Astrocyte of the spinal cord (primary cell): Measurements from ENCODE around the gene SLX4IP.

Source experiments
- DNase-seq: peaks from one replicate; pipeline ENCODE4 v3.0.0; 2011; ENCODE audit warnings: low read depth, low spot score
- H3K4me3 ChIP-seq: 2 replicates; pipeline ENCODE4 v1.5.1; 2011; ENCODE audit warnings: low read depth, mild to moderate bottlenecking, low read length, moderate library complexity
- in situ Hi-C: cut with HindIII; loops from 2 replicates; pipeline ENCODE4 v1.10.0; 2017; ENCODE audit warnings: low sequenced_read_pairs
- TF ChIP-seq, protein P1 (sequence below): IDR thresholded peaks from 2 replicates; pipeline ENCODE4 v1.5.1; 2012; ENCODE audit warnings: low read depth, mild to moderate bottlenecking, low read length, inconsistent platforms

The SLX4IP gene

DNA sequence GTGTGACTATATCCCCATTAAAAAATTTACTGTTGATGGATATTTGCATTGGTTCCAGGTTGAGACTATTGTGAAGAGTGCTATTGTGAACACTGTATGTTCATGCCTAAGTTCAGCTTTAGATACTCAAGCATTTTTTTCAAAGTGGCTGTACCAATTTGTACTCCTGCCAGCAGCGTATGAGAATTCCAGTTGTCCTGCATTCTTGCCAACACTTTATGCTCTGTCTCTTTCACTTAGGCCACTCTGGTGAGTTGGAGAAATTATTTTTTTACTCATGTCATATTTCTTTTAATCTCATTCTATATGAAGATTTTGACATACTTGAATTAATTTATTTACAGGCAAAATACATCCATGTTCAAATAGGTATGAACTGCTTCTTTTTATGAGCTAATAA, 162.5 kb downstream of the SLX4IP start:
- H3K4me3 ChIP-seq: no peak overlapping the region
- no peak for DNase-seq
- TF ChIP-seq, protein P1, sequence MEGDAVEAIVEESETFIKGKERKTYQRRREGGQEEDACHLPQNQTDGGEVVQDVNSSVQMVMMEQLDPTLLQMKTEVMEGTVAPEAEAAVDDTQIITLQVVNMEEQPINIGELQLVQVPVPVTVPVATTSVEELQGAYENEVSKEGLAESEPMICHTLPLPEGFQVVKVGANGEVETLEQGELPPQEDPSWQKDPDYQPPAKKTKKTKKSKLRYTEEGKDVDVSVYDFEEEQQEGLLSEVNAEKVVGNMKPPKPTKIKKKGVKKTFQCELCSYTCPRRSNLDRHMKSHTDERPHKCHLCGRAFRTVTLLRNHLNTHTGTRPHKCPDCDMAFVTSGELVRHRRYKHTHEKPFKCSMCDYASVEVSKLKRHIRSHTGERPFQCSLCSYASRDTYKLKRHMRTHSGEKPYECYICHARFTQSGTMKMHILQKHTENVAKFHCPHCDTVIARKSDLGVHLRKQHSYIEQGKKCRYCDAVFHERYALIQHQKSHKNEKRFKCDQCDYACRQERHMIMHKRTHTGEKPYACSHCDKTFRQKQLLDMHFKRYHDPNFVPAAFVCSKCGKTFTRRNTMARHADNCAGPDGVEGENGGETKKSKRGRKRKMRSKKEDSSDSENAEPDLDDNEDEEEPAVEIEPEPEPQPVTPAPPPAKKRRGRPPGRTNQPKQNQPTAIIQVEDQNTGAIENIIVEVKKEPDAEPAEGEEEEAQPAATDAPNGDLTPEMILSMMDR: no peak
- in situ Hi-C loops: no loop called here

DNA sequence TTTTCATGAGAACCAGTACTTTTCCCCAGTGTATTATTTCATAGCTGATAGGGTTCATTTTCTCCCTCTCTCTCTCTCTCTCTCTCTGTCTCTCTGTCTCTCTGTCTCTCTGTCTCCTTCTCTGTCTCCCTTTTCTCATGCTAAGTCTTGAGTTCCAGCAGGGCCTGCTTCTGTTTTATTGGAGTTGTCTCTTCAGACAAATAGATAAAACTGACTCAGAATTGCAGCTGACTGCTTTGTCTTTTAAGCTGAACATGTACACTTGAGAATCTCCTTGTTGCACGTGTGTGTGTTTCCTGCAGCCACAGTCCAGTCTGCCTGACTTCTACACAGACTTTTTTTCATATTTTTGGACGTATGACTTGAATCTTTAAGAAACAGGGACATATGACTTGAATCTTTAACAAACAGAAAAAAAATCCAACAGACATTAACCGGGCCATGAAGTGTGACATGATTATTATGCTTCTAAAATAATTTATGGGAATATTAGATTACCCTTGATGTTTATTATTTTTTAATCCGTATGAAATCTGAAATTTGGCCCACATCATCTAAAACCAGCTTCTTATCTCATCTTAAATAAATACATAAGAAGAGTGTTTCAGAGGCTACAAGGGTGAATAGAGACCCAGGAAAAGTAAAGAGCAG, 167.2 kb downstream of the SLX4IP start:
- DNase-seq: no peak
- in situ Hi-C loops: no loop called here
- no peak overlapping the region for H3K4me3 ChIP-seq
- TF ChIP-seq, protein P1: no peak

DNA sequence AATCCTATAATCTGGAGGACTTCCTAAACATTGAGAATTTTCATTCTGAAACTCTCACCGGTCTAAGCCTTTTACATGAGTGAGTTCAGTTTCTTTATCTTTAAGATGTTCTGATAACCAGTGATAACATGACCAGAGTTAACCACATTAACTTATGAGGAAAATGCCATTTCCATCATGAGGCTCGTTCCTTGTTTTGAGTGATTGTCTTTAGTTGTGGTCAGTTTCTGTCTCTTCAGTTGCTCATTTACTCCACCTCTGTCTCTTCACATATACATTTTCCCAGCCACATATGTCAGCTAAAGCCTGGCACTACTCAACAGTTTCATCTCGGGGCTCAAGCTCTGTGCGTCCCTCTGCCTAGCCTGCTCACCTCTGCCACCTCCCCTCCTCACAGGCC, 168.3 kb downstream of the SLX4IP start:
- DNase-seq: no peak
- H3K4me3 ChIP-seq: no peak overlapping the region
- TF ChIP-seq, protein P1: no peak
- in situ Hi-C loops: no loop called here

DNA sequence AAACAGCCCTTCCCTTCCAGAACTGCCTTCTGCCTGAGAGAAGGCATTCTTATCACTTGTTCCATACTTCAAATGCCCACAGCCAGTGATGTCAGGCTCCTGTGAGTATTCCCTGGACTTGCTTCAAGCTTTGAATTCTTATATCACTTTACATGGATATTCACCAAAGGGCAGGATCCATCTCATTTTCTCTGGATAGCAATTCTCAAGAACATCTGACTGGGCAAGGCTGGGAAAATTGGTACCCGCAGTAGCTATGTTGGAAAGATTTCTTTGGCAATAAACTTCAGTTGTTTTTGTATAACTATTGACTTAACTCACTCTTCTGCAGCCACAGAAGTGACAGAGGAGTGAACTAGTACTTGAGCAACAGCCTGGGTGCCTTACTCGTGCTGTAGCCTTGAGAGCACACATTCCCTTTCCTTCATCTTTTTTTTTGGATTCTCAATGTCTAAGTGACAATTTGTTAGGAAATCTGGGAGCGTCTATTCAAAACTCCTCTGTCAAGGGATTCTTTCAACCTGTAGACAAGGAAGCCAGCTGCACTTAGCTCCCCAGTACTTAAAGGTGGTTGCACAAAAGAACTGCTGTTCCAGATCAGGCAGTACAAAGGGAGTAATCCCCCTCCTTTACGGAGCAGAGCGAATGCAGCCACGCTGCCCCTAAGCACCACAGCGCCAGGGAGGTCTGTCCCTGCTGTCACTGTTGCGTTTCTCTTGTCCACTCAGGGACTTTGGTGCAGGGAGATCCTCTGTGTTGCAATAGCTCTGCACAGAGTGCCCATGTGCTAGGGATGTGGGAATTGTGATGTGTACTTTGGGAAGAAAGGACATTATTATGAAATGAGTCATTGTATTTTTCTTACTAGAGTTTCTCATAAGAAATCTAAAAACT, 169.1 kb downstream of the SLX4IP start:
- DNase-seq: peak; percentile 92

DNA sequence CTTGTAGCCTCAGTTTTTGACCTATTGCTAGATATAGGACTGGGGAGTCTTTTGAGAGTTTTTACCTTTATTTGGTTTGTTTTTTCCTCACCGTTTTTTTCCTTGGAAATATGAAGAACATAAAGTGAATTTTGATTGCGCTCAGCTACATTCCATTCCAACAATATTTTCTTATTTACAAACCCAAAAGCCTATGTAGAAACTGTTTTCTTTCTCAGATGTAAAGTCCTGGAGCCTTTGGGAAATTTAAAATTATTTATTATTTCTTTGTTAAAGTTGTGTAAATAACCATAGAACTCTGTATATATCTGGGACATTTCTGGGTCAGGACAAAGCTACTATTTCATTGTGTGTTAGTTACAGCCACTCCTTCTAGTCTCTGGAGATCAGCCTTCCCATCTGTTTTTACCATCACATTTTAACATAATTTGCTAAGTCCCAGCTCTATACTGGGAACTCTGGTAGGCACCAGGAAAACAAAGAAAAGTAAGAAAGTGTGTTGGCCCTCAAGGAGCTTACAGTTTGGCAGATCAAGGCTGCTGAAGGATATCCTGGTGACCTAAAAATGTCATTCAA, 169.8 kb downstream of the SLX4IP start:
- in situ Hi-C loops: no loop called here
- no peak for DNase-seq
- TF ChIP-seq, protein P1: no peak
- no peak overlapping the region for H3K4me3 ChIP-seq

More for the DNA sequence above, 169.1 kb downstream of the SLX4IP start:
- TF ChIP-seq, protein P1: no peak
- in situ Hi-C loops: no loop called here
- H3K4me3 ChIP-seq: no peak overlapping the region

DNA sequence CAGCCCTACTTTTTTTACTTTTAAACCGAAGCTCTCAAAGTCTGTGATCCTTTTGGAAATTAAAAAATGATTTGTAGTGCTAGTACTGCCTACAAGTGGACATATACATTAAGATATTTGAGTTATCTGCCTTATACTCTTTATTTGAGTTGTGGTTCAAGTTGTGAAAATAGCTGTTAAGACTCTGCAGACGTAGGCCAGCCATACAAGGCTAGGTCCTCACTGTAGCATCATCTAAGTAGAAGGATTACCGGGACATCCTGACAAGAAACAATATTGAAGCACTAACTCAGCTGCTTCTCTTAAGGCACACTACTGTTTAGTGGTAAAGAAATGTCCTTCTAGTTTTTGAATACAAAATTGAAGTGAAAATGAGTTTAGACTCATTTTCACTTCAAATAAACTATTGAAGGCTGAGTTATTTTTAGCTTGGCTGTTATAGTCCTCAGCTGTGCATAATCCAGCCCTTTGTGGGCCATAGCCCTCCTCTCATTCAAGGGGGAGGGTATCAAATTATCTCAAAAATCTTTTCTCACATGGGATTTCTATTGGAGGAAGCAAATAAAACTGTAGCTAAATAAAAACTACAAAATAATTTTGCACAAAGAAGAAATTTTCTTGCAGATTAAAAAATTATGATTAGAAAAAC, 170.6 kb downstream of the SLX4IP start:
- in situ Hi-C loops: no loop called here
- no peak for DNase-seq
- no peak overlapping the region for H3K4me3 ChIP-seq
- TF ChIP-seq, protein P1: no peak
